Liver (tissue), 9 donors: ENCODE measurements around the gene NCAM1. TPM values are rescaled to one million over a fixed set of nuclear protein-coding genes. Genes with fewer than 3 reads are reported as not detected.

Experiments
- DNase-seq: peaks from one replicate; pipeline ENCODE4 v3.0.0-alpha.2; 2017; ENCODE audit warnings: low spot score
- H3K27ac ChIP-seq, 2 donors: one replicate each; pipeline ENCODE4 v1.7.0; 2013; ENCODE audit warnings: inconsistent platforms in 2 of 2, low read length in 2 of 2, control low read depth in 1 of 2, low read depth in 1 of 2, mild to moderate bottlenecking in 1 of 2
- H3K27me3 ChIP-seq, 4 donors: one replicate each; pipeline versions ENCODE4 v1.6.1 to v1.7.0; 2013; ENCODE audit warnings: low read length in 3 of 4, inconsistent platforms in 1 of 4, mild to moderate bottlenecking in 1 of 4, moderate library complexity in 1 of 4; ENCODE audit not compliant: control insufficient read depth in 4 of 4, insufficient read depth in 4 of 4
- H3K36me3 ChIP-seq, 4 donors: one replicate each; pipeline versions ENCODE4 v1.6.1 to v1.7.0; 2013; ENCODE audit warnings: low read length in 3 of 4, mild to moderate bottlenecking in 3 of 4, low read depth in 1 of 4, moderate library complexity in 1 of 4; ENCODE audit not compliant: control insufficient read depth in 4 of 4, insufficient read depth in 3 of 4
- H3K4me1 ChIP-seq, 4 donors: one replicate each; pipeline versions ENCODE4 v1.6.1 to v1.7.0; 2013; ENCODE audit warnings: low read length in 3 of 4, mild to moderate bottlenecking in 3 of 4, moderate library complexity in 1 of 4; ENCODE audit not compliant: control insufficient read depth in 4 of 4, insufficient read depth in 4 of 4
- H3K4me3 ChIP-seq, 3 donors: one replicate each; pipeline versions ENCODE4 v1.6.1 to v1.7.0; 2013; ENCODE audit warnings: low read length in 3 of 3, control low read depth in 1 of 3, low read depth in 1 of 3, mild to moderate bottlenecking in 1 of 3
- H3K9ac ChIP-seq, 2 donors: one replicate each; pipeline ENCODE4 v1.7.0; 2013; ENCODE audit warnings: low read length in 2 of 2, mild to moderate bottlenecking in 2 of 2, moderate library complexity in 2 of 2, control low read depth in 1 of 2, low read depth in 1 of 2
- H3K9me3 ChIP-seq, 4 donors: one replicate each; pipeline versions ENCODE4 v1.6.1 to v1.7.0; 2013; ENCODE audit warnings: low read length in 3 of 4; ENCODE audit not compliant: control insufficient read depth in 4 of 4
- EGR1 ChIP-seq, 2 donors: IDR thresholded peaks; 2 replicates each; pipeline ENCODE4 v1.6.1; 2016 to 2018; ENCODE audit warnings: antibody characterized with exemption in 2 of 2, low read depth in 2 of 2
- FOXA1 ChIP-seq: IDR thresholded peaks from 2 replicates; pipeline ENCODE4 v1.6.1; 2016; ENCODE audit warnings: antibody characterized with exemption
- FOXA2 ChIP-seq: IDR thresholded peaks from 2 replicates; pipeline ENCODE4 v1.6.1; 2016; ENCODE audit warnings: antibody characterized with exemption
- GABPA ChIP-seq, 2 donors: IDR thresholded peaks in 1 of 2; conservative IDR thresholded peaks in 1 of 2; 2 replicates each; pipeline ENCODE4 v1.6.1; 2016; ENCODE audit warnings: antibody characterized with exemption in 2 of 2, mild to moderate bottlenecking in 1 of 2, moderate library complexity in 1 of 2
- HNF4A ChIP-seq, 2 donors: conservative IDR thresholded peaks; 2 replicates each; pipeline ENCODE4 v1.6.1; 2016; ENCODE audit warnings: antibody characterized with exemption in 2 of 2, mild to moderate bottlenecking in 2 of 2
- HNF4G ChIP-seq: IDR thresholded peaks from 2 replicates; pipeline ENCODE4 v1.6.1; 2016; ENCODE audit warnings: antibody characterized with exemption
- JUND ChIP-seq, 2 donors: IDR thresholded peaks; 2 replicates each; pipeline ENCODE4 v1.6.1; 2016; ENCODE audit warnings: antibody characterized with exemption in 2 of 2
- NR2F2 ChIP-seq: IDR thresholded peaks from 2 replicates; pipeline ENCODE4 v1.6.1; 2016; ENCODE audit warnings: antibody characterized with exemption
- RAD21 ChIP-seq, 2 donors: IDR thresholded peaks; 2 replicates each; pipeline ENCODE4 v1.6.1; 2016; ENCODE audit warnings: antibody characterized with exemption in 2 of 2, mild to moderate bottlenecking in 2 of 2
- RXRA ChIP-seq, 2 donors: IDR thresholded peaks; 2 replicates each; pipeline ENCODE4 v1.6.1; 2017 to 2018; ENCODE audit warnings: antibody characterized with exemption in 2 of 2, mild to moderate bottlenecking in 1 of 2
- SP1 ChIP-seq: IDR thresholded peaks from 2 replicates; pipeline ENCODE4 v1.6.1; 2018; ENCODE audit warnings: antibody characterized with exemption, mild to moderate bottlenecking
- TAF1 ChIP-seq: conservative IDR thresholded peaks from 2 replicates; pipeline ENCODE4 v1.6.1; 2016; ENCODE audit warnings: antibody characterized with exemption, mild to moderate bottlenecking
- YY1 ChIP-seq: IDR thresholded peaks from 2 replicates; pipeline ENCODE4 v1.6.1; 2016; ENCODE audit warnings: antibody characterized with exemption, mild to moderate bottlenecking
- WGBS: extraction: QIAGEN DNeasy Blood & Tissue Kit; methylation state at CpG from one replicate; pipeline ENCODE4 v1.1.7; 2013; 5-methylcytosine and 5-hydroxymethylcytosine counted together
- polyA plus RNA-seq, 2 donors: library from polyadenylated mRNA; stranded (reverse) in 1 of 2; unstranded in 1 of 2; fragments of 200-250 nt in 1 of 2; fragments of >200 nt in 1 of 2; fragmentation: Nextera tagmentation in 1 of 2; extraction: Ambion mirVana in 1 of 2; gene quantifications; one replicate each; pipeline versions ENCODE4 v1.2.1 to v1.2.3, GENCODE V29; 2013 to 2015
- total RNA-seq, 2 donors: library from RNA; depleted of rRNA; stranded (reverse); fragments of >200 nt; gene quantifications; one replicate each; pipeline ENCODE4 v1.2.3, GENCODE V29; 2014
- TF ChIP-seq, protein P1 (sequence below): IDR thresholded peaks from 2 replicates; pipeline ENCODE4 v1.6.1; 2016; ENCODE audit warnings: antibody characterized with exemption
- TF ChIP-seq, protein P2 (sequence below): IDR thresholded peaks from 2 replicates; pipeline ENCODE4 v1.6.1; 2016; ENCODE audit warnings: antibody characterized with exemption
- TF ChIP-seq, protein P3 (sequence below): IDR thresholded peaks from 2 replicates; pipeline ENCODE4 v1.6.1; 2016; ENCODE audit warnings: antibody characterized with exemption, mild to moderate bottlenecking
- TF ChIP-seq, protein P4 (sequence below): IDR thresholded peaks from 2 replicates; pipeline ENCODE4 v1.6.1; 2016; ENCODE audit warnings: antibody characterized with exemption
- TF ChIP-seq, protein P5 (sequence below): fragments of 150-350 bp; IDR thresholded peaks from 2 replicates; pipeline ENCODE4 v1.5.1; 2017; ENCODE audit warnings: improper control_type of control experiment, low read depth, low read length; ENCODE audit not compliant: missing input control
- donor health status: healthy.
- donor health status: healthy.
- donor health status: healthy.
- donor health status: healthy.
- donor health status: healthy.

Gene NCAM1
- total and polyA plus RNA-seq, 4 donors: 0.65 to 2.1 (median 0.88) TPM

DNA sequence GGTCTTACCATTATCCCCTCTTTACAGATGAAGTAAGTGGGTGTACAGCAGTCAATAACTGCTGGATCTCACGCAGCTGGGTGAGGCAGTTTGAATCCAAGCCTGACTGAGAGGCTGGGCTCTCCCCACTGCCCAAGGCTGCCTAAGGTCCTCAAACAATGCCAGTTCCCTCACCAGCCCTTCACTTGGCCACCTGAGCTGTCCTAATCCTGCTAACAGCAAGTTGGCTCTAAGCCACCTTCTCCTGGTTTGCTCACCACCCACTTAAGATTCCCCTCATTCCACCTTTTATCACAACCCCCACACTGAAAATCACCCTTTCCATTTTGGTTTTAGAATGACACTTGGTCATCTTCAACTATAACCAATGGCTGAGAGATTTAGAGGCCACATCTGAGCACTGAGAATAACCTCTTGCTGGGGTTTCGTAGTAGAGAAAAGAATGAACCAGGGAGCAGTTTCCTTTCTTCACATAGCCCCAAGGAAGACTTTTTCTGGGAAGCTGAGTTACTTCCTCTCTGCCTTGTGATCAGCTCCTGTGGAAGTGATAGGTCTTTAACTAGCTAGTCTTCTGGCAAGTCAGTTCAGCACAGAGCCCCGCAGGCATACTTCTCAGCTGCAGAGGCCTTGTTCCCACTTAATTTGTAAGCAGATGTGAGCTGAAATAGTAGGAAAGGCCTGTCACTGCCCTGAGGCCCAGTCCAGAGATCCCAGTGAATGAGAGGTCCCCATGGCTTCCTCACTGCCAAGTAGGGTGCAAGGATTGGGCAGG lies 295.4 kb downstream of the NCAM1 start:
- Histone ChIP-seq H3K9me3 (no peaks in the 10 kb centered on the region), H3K4me3 (no peak overlapping the region), H3K36me3 (no peaks in the 10 kb centered on the region), H3K9ac (no peak overlapping the region), H3K27me3 (no peaks in the 10 kb centered on the region), H3K4me1 (no peaks in the 10 kb centered on the region), H3K27ac (no peak overlapping the region)
- DNase-seq: no peak
- WGBS: 91% methylated on average over 3 of the region's 3 CpGs
- TF ChIP-seq EGR1 (IDR thresholded peaks at IDR 0.05; ENCODE audit: low read depth in 2 of 2) (no peak), NR2F2 (no peak), RXRA (IDR thresholded peaks at IDR 0.05) (no peak), FOXA2 (no peak), YY1 (no peak), FOXA1 (no peak), GABPA (IDR thresholded peaks at IDR 0.05 in 1 of 2, conservative IDR thresholded peaks at IDR 0.05 in 1 of 2) (no peak), RAD21 (IDR thresholded peaks at IDR 0.05) (no peak), SP1 (no peak), TAF1 (no peak), HNF4G (no peak), HNF4A (conservative IDR thresholded peaks at IDR 0.05) (no peak), JUND (IDR thresholded peaks at IDR 0.05) (no peak)
- TF ChIP-seq, protein P1, sequence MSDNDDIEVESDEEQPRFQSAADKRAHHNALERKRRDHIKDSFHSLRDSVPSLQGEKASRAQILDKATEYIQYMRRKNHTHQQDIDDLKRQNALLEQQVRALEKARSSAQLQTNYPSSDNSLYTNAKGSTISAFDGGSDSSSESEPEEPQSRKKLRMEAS: no peak
- TF ChIP-seq, protein P2, sequence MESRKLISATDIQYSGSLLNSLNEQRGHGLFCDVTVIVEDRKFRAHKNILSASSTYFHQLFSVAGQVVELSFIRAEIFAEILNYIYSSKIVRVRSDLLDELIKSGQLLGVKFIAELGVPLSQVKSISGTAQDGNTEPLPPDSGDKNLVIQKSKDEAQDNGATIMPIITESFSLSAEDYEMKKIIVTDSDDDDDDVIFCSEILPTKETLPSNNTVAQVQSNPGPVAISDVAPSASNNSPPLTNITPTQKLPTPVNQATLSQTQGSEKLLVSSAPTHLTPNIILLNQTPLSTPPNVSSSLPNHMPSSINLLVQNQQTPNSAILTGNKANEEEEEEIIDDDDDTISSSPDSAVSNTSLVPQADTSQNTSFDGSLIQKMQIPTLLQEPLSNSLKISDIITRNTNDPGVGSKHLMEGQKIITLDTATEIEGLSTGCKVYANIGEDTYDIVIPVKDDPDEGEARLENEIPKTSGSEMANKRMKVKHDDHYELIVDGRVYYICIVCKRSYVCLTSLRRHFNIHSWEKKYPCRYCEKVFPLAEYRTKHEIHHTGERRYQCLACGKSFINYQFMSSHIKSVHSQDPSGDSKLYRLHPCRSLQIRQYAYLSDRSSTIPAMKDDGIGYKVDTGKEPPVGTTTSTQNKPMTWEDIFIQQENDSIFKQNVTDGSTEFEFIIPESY: no peak
- TF ChIP-seq, protein P3, sequence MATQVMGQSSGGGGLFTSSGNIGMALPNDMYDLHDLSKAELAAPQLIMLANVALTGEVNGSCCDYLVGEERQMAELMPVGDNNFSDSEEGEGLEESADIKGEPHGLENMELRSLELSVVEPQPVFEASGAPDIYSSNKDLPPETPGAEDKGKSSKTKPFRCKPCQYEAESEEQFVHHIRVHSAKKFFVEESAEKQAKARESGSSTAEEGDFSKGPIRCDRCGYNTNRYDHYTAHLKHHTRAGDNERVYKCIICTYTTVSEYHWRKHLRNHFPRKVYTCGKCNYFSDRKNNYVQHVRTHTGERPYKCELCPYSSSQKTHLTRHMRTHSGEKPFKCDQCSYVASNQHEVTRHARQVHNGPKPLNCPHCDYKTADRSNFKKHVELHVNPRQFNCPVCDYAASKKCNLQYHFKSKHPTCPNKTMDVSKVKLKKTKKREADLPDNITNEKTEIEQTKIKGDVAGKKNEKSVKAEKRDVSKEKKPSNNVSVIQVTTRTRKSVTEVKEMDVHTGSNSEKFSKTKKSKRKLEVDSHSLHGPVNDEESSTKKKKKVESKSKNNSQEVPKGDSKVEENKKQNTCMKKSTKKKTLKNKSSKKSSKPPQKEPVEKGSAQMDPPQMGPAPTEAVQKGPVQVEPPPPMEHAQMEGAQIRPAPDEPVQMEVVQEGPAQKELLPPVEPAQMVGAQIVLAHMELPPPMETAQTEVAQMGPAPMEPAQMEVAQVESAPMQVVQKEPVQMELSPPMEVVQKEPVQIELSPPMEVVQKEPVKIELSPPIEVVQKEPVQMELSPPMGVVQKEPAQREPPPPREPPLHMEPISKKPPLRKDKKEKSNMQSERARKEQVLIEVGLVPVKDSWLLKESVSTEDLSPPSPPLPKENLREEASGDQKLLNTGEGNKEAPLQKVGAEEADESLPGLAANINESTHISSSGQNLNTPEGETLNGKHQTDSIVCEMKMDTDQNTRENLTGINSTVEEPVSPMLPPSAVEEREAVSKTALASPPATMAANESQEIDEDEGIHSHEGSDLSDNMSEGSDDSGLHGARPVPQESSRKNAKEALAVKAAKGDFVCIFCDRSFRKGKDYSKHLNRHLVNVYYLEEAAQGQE: no peak
- TF ChIP-seq, protein P4, sequence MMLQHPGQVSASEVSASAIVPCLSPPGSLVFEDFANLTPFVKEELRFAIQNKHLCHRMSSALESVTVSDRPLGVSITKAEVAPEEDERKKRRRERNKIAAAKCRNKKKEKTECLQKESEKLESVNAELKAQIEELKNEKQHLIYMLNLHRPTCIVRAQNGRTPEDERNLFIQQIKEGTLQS: no peak
- TF ChIP-seq, protein P5, sequence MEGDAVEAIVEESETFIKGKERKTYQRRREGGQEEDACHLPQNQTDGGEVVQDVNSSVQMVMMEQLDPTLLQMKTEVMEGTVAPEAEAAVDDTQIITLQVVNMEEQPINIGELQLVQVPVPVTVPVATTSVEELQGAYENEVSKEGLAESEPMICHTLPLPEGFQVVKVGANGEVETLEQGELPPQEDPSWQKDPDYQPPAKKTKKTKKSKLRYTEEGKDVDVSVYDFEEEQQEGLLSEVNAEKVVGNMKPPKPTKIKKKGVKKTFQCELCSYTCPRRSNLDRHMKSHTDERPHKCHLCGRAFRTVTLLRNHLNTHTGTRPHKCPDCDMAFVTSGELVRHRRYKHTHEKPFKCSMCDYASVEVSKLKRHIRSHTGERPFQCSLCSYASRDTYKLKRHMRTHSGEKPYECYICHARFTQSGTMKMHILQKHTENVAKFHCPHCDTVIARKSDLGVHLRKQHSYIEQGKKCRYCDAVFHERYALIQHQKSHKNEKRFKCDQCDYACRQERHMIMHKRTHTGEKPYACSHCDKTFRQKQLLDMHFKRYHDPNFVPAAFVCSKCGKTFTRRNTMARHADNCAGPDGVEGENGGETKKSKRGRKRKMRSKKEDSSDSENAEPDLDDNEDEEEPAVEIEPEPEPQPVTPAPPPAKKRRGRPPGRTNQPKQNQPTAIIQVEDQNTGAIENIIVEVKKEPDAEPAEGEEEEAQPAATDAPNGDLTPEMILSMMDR: no peak
